ENCODE results near the gene SLC25A25.
A peak's percentile ranks its signal among the peaks of the same experiment; 100 is the strongest.
"Not testable (repeated sequence)": the region's sequence is repeated elsewhere in the genome, so short reads cannot be mapped to it uniquely, and the experiment has no call there.

SLC25A25 gene

GRCh38 chr9:128105538-128106175, 37.6 kb downstream of the SLC25A25 start:
- Mint-ChIP-seq H3K27me3 (no peaks in the 10 kb centered on the region), H3K9me3 (no peaks in the 10 kb centered on the region), H3K36me3 (peaks cover 18% of the 10 kb centered on the region), H3K4me3 (no peak overlapping the region), H3K4me1 (peaks cover 38% of the 10 kb centered on the region), H3K27ac (no peak overlapping the region)

GRCh38 chr9:128106181-128106939, 38.3 kb downstream of the SLC25A25 start:
- no peak overlapping the region for H3K27ac Mint-ChIP-seq

GRCh38 chr9:128106940-128107467, 39.0 kb downstream of the SLC25A25 start:
- Mint-ChIP-seq H3K9me3 (no peaks in the 10 kb centered on the region), H3K27ac (no peak overlapping the region), H3K36me3 (peaks cover 18% of the 10 kb centered on the region)

More at GRCh38 chr9:128106181-128106939, 38.3 kb downstream of the SLC25A25 start:
- Mint-ChIP-seq H3K4me1 (peaks cover 34% of the 10 kb centered on the region), H3K4me3 (no peak overlapping the region), H3K36me3 (peaks cover 18% of the 10 kb centered on the region), H3K27me3 (no peaks in the 10 kb centered on the region), H3K9me3 (no peaks in the 10 kb centered on the region)

GRCh38 chr9:128107468-128108268, 39.6 kb downstream of the SLC25A25 start:
- no peak overlapping the region for H3K4me3 Mint-ChIP-seq
- H3K4me1 Mint-ChIP-seq: peaks cover 27% of the 10 kb centered on the region
- peak overlapping the region; percentile 35 for H3K27ac Mint-ChIP-seq
- H3K36me3 Mint-ChIP-seq: peaks cover 17% of the 10 kb centered on the region
- no peaks in the 10 kb centered on the region for H3K9me3 Mint-ChIP-seq
- no peaks in the 10 kb centered on the region for H3K27me3 Mint-ChIP-seq

More at GRCh38 chr9:128106940-128107467, 39.0 kb downstream of the SLC25A25 start:
- no peak overlapping the region for H3K4me3 Mint-ChIP-seq
- H3K27me3 Mint-ChIP-seq: no peaks in the 10 kb centered on the region
- peaks cover 32% of the 10 kb centered on the region for H3K4me1 Mint-ChIP-seq

GRCh38 chr9:128108269-128109049, 40.4 kb downstream of the SLC25A25 start:
- Mint-ChIP-seq H3K27me3 (no peaks in the 10 kb centered on the region), H3K27ac (no peak overlapping the region), H3K9me3 (no peaks in the 10 kb centered on the region), H3K36me3 (peaks cover 15% of the 10 kb centered on the region), H3K4me1 (peaks cover 20% of the 10 kb centered on the region), H3K4me3 (no peak overlapping the region)

- Mint-ChIP-seq H3K36me3 (peaks cover 14% of the 10 kb centered on the region), H3K4me1 (peaks cover 14% of the 10 kb centered on the region), H3K9me3 (no peaks in the 10 kb centered on the region), H3K4me3 (no peak overlapping the region), H3K27ac (peak overlapping the region; percentile 74), H3K27me3 (no peaks in the 10 kb centered on the region)
Measured at GRCh38 chr9:128109050-128109709, 41.1 kb downstream of the SLC25A25 start.

- H3K9me3 Mint-ChIP-seq, H3K27me3 Mint-ChIP-seq, H3K27ac Mint-ChIP-seq, H3K4me1 Mint-ChIP-seq, H3K4me3 Mint-ChIP-seq: not testable (repeated sequence)
- H3K36me3 Mint-ChIP-seq: peaks cover 14% of the 10 kb centered on the region
Measured at GRCh38 chr9:128111726-128112125, 43.7 kb downstream of the SLC25A25 start.

- Mint-ChIP-seq H3K27ac (no peak overlapping the region), H3K4me1 (peaks cover 14% of the 10 kb centered on the region), H3K9me3 (no peaks in the 10 kb centered on the region), H3K27me3 (no peaks in the 10 kb centered on the region), H3K4me3 (no peak overlapping the region), H3K36me3 (peaks cover 7% of the 10 kb centered on the region)
Measured at GRCh38 chr9:128113526-128114325, 45.7 kb downstream of the SLC25A25 start.

- H3K4me1 Mint-ChIP-seq: peaks cover 12% of the 10 kb centered on the region
- H3K27ac Mint-ChIP-seq: no peak overlapping the region
- peaks cover 6% of the 10 kb centered on the region for H3K36me3 Mint-ChIP-seq
- H3K9me3 Mint-ChIP-seq: no peaks in the 10 kb centered on the region
- no peak overlapping the region for H3K4me3 Mint-ChIP-seq
- H3K27me3 Mint-ChIP-seq: no peaks in the 10 kb centered on the region
Measured at GRCh38 chr9:128114326-128115186, 46.5 kb downstream of the SLC25A25 start.

GRCh38 chr9:128115187-128116103, 47.4 kb downstream of the SLC25A25 start:
- H3K27me3 Mint-ChIP-seq: no peaks in the 10 kb centered on the region
- no peak overlapping the region for H3K27ac Mint-ChIP-seq
- no peak overlapping the region for H3K4me3 Mint-ChIP-seq
- no peaks in the 10 kb centered on the region for H3K9me3 Mint-ChIP-seq
- peaks cover 8% of the 10 kb centered on the region for H3K4me1 Mint-ChIP-seq
- peaks cover 3% of the 10 kb centered on the region for H3K36me3 Mint-ChIP-seq

GRCh38 chr9:128116104-128117083, 48.4 kb downstream of the SLC25A25 start:
- peaks cover 3% of the 10 kb centered on the region for H3K36me3 Mint-ChIP-seq
- no peaks in the 10 kb centered on the region for H3K9me3 Mint-ChIP-seq
- H3K27ac Mint-ChIP-seq: no peak overlapping the region
- H3K4me1 Mint-ChIP-seq: peaks cover 8% of the 10 kb centered on the region
- H3K4me3 Mint-ChIP-seq: no peak overlapping the region
- no peaks in the 10 kb centered on the region for H3K27me3 Mint-ChIP-seq
